ENCODE measurements around the gene STIMATE.

Gene STIMATE

GRCh38 chr3:52893723-52894122 is 3.6 kb downstream of the STIMATE start:
- no peak for DNase-seq

- no peak for DNase-seq
These were observed 4.6 kb downstream of the STIMATE start for GRCh38 chr3:52892625-52893311.

GRCh38 chr3:52892290-52892624 is 5.1 kb downstream of the STIMATE start:
- no peak for DNase-seq

GRCh38 chr3:52891615-52892081 is 5.7 kb downstream of the STIMATE start:
- peak; percentile 40 for DNase-seq

- DNase-seq, result no peak
These were observed 6.2 kb downstream of the STIMATE start for GRCh38 chr3:52891164-52891563.

GRCh38 chr3:52890735-52891134 is 6.6 kb downstream of the STIMATE start:
- DNase-seq, result no peak

- no peak for DNase-seq
These were observed 7.4 kb downstream of the STIMATE start for GRCh38 chr3:52889901-52890300.

- no peak for DNase-seq
These were observed 10.2 kb downstream of the STIMATE start for GRCh38 chr3:52887166-52887565.

- DNase-seq, result no peak
These were observed 11.2 kb downstream of the STIMATE start for GRCh38 chr3:52886049-52886730.

- DNase-seq, result no peak
These were observed 15.0 kb downstream of the STIMATE start for GRCh38 chr3:52882377-52882776.

- DNase-seq, result no peak
These were observed 15.5 kb downstream of the STIMATE start for GRCh38 chr3:52881871-52882270.

- DNase-seq, result no peak
These were observed 16.9 kb downstream of the STIMATE start for GRCh38 chr3:52880474-52880873.

- DNase-seq, result no peak
These were observed 17.3 kb downstream of the STIMATE start for GRCh38 chr3:52880047-52880446.

GRCh38 chr3:52879581-52879980 is 17.8 kb downstream of the STIMATE start:
- DNase-seq, result no peak

GRCh38 chr3:52879090-52879489 is 18.3 kb downstream of the STIMATE start:
- no peak for DNase-seq

GRCh38 chr3:52877085-52877484 is 20.3 kb downstream of the STIMATE start:
- DNase-seq, result no peak

GRCh38 chr3:52874864-52875587 is 22.3 kb downstream of the STIMATE start:
- no peak for DNase-seq

GRCh38 chr3:52874160-52874701 is 23.1 kb downstream of the STIMATE start:
- DNase-seq, result no peak

- DNase-seq, result no peak
These were observed 23.8 kb downstream of the STIMATE start for GRCh38 chr3:52873433-52874159.

- DNase-seq, result no peak
These were observed 25.1 kb downstream of the STIMATE start for GRCh38 chr3:52872245-52872644.

- no peak for DNase-seq
These were observed 25.6 kb downstream of the STIMATE start for GRCh38 chr3:52871761-52872160.

- DNase-seq, result no peak
These were observed 26.9 kb downstream of the STIMATE start for GRCh38 chr3:52870471-52870870.

GRCh38 chr3:52866427-52866826 is 30.9 kb downstream of the STIMATE start:
- no peak for DNase-seq

Data from CD4-positive, alpha-beta T cell treated with Interleukin-15 for 1 hour (primary cell).